Left ventricle myocardium superior (tissue), 1 donor: ENCODE results near the gene EIF3D. TPM values are rescaled to one million over a fixed set of nuclear protein-coding genes. Genes with fewer than 3 reads are reported as not detected.

ENCODE experiments used
- ATAC-seq: fragments of 200-7000 bp; cut with Tn5 transposase; one replicate; pipeline ENCODE4 v1.9.1; 2020; ENCODE audit warnings: mild to moderate bottlenecking, moderate library complexity
- DNase-seq: peaks from one replicate; pipeline ENCODE4 v3.0.0-alpha.2; 2020
- intact Hi-C: fragments of 100-400 bp; cut with micrococcal nuclease; formaldehyde crosslinking; loops from one replicate; pipeline ENCODE4 v1.11.0; 2022
- long read RNA-seq: library from polyadenylated mRNA; unstranded; transcript quantifications from one replicate; pipeline ENCODE4 v2.0.0, GENCODE V29; 2021
- total RNA-seq: library from RNA; stranded (reverse); fragmentation: NEBNext Ultra II Directional; extraction: Animal tissue kit (Norgen Biotek cat#: 25700); gene quantifications from one replicate; pipeline ENCODE4 v1.2.1, GENCODE V29; 2021
- donor health status: DM: no; HTN: yes; CAD: no; lungs with severe emphysema.

Gene EIF3D, protein sequence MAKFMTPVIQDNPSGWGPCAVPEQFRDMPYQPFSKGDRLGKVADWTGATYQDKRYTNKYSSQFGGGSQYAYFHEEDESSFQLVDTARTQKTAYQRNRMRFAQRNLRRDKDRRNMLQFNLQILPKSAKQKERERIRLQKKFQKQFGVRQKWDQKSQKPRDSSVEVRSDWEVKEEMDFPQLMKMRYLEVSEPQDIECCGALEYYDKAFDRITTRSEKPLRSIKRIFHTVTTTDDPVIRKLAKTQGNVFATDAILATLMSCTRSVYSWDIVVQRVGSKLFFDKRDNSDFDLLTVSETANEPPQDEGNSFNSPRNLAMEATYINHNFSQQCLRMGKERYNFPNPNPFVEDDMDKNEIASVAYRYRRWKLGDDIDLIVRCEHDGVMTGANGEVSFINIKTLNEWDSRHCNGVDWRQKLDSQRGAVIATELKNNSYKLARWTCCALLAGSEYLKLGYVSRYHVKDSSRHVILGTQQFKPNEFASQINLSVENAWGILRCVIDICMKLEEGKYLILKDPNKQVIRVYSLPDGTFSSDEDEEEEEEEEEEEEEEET
- 76.1 TPM for total RNA-seq
- long read RNA-seq, transcript EIF3D-201 (15 exons, 2,155 nt), result major isoform, 88 of 117 reads
- long read RNA-seq, partial matches to known transcripts, result 11 of 117 reads
- long read RNA-seq, other reads (novel, unspliced or antisense), result 17 of 117 reads

DNA sequence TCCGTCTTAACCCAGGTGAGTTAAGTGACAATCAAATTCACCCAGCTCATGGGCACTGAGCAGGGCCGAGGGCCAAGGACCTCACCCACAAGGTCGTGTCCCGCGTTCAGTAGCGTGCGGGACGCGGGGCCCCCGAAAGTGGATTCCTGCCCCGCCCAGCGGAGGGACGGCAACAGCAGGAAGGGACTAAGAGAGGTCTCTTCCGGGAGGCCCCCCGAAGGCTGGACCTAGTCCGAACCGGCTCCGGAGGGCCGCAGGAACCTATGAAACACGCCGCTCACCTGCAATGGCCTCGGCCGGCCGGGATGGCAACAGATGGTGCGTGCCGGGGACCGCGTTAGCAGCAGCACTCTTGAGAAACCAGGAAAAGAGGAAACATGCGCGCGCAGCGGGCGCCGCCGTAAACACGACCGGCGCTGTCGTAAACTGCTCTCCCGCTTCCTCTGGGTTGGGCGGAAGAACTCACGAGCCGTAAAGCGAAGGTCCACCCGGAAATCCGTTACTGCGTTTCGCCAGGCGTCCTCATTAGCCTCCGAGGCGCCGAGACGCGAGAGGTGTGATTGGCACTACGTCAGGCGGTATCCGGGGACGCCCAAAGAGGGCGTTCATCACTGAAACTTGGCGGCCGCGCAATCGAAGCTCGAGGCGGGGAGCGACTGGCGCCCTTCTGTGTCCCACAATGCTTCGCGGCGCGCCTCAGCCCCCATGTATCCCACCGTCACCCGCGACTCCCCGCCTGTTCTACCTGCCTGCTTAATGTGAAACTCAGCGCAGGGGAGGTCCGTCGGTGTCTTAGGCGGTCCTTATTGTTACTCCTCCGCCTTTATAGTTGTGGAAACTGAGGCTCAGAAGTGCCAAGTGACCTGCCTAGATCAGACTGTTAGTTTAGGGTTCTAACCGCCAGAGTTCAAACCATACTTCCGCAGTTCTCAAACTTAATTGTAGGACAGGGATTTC, at the start of gene EIF3D:
Gene EIF3D, minus strand, starts transcription at position 372 of the 957 bp plus-strand sequence. CDS start 3,045 bp downstream, outside the sequence.
- peak; percentile 98 for DNase-seq
- intact Hi-C loops, result no loop called here
- ATAC-seq, result peak; percentile 93

DNA sequence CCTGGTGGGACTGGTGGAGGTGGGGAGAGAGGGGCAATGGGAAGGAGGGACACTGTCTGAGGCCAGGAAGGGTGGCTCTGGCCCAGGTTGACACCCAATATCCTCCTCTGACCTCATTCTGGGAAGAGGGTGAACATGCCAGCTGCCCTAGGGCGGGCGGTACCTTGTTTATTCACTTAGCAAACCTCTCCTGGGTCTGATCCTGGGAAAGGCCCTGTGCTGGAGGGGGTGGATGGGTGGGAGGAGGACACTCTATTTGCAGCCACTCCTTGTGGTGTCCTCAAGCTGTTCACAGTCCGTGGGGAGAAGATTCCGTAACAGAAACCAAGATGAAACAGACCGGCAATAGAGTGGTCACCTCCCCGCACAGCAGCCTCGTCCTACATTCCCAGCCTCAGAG, 49.7 kb upstream of the EIF3D start:
- intact Hi-C loops, result no loop called here
- ATAC-seq, result no peak
- no peak for DNase-seq

DNA sequence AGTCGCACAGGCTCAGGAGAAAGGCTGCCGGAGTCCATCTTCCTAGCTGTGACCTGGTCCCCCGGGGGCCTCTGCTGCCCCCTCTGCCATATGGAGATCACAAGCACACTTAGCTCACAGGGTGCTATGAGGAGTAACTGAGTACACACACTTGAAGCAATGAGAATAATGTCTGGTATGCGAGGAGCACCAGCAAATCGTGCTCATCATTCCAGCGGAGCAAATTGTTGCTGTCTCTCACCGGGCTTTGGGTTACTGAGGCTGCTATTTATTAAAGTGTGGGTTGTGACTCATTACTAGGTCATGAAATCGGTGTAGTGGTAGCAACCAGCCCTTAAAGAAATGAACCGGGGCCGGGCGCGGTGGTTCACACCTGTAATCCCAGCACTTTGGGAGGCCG, 48.1 kb upstream of the EIF3D start:
- DNase-seq (no peak), ATAC-seq (no peak)
- intact Hi-C loops, result no loop called here

DNA sequence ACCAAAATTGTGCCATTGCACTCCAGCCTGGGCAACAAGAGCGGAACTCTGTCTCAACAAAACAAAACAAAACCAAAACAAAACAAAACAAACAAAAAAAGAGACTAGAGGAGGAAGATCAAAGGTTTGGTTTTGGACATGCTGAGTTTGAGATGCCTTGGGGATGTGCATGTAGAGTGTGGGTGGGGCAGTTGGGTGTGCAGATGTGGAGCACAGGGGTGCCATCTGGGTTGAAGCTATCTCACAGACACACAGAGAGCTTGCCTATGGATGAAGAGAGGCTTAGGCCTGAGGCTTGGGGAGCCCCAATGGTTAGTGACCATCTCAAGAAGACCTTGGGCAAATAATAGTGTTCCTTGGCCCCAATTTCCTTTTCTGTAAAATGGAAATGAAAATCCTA, 45.8 kb upstream of the EIF3D start:
- ATAC-seq (no peak), DNase-seq (no peak)
- intact Hi-C loops, result no loop called here

DNA sequence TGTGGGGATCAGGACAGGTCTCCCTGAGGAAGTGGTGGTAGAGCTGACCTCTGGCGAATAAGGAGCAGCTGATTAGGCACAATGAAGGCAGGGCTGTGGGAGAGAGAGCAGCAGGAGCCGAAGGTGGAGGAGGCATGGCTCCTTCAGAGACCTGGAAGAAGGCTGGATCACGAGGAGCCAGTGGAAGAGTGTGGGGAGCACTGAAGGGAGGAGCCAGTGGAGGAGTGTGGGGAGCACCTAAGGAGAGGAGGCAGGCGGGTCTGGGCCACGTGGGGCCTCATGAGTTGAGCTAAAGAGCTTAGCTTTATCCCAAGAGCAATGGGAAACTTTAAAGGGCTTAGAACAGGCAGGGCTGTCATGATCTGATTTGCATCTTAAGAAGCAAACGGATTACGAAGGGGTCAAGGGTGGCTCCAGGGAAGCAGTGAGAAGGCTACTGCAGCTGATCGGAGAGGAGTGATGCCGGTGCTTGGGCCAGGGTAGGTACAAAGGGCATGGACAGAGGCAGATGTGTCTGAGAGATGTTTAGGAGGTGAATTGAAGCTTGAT, 44.9 kb upstream of the EIF3D start:
- intact Hi-C loops, result no loop called here
- DNase-seq (no peak), ATAC-seq (no peak)

DNA sequence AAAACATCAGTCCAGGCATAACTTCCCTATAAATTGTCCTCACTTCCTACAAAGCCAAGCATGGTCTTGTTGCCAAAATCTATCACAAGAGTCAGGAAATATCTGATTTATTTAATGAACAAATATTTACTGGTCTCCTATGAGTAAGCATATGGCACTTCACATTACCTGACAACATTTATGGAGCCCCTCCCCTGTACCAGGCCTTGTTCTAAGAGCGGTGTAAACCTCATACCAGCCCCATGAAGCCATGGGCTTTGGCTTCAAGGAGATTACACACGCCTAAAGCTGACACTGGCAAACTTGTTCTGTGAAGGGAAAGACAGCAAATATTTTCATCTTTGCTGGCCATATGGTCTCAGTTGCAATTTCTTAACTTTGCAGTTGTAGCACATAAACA, 43.0 kb upstream of the EIF3D start:
- DNase-seq, result no peak
- intact Hi-C loops, result no loop called here
- ATAC-seq, result no peak

DNA sequence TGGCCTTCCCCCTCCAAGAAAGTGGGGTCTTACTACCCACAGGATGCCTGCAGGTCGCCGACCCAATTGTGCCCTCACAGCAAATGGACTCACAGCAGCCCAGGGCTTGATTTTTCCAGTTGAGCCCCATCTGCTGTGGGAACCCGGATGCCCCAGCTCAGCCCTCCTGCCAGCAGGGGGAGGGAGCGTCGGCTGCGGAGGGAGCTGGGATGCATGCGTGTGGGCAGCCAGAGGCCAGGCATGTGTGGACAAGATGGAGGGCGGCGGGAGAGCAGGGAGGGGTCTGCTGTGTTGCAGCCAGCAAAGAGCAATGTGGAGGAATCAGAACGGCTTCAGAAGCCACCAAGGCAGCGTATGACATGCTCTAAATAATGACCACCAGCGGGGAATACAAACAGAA, 41.0 kb upstream of the EIF3D start:
- intact Hi-C loops, result no loop called here
- ATAC-seq, result peak; percentile 57

DNA sequence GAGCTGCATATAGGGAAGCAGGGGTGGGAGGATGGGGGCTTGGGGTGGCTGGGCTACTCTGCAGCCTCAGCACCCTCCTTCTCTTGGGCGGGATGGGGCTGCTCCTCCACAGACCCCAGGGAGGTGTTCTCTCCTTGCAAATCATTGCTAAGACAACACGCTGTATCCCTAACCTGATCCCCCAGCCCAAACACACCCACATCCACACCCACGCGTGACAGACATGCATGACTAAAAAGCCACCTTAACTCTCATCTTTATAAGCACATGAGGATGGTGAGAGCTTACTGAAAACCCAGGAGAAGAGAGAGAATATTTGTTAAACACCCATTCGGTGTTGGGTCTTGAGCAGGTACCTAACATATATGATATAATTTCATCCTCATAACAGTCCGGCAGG, 39.9 kb upstream of the EIF3D start:
- ATAC-seq, result no peak
- intact Hi-C loops, result no loop called here
- no peak for DNase-seq

More for the DNA sequence above, 41.0 kb upstream of the EIF3D start:
- DNase-seq, result no peak

DNA sequence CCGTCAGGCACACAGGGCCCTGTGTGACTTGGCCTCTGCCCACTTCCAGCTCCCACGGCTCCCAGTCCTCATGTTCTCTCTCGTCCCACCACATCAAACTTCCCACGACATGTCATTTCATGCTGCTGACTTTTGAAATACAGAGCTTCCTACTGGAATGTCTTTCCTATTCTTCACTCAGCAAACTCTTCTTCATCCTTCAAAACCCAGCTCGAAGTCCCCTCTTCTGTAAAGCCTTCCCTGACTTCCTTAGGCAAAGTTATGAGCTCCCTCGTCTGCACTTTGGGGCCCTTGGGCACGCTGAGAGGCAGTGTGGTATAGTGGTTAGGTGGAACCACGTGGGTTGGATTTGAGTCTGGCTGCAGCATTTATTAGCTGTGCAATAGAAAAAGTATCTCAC, 37.8 kb upstream of the EIF3D start:
- intact Hi-C loops, result no loop called here
- no peak for DNase-seq
- no peak for ATAC-seq

DNA sequence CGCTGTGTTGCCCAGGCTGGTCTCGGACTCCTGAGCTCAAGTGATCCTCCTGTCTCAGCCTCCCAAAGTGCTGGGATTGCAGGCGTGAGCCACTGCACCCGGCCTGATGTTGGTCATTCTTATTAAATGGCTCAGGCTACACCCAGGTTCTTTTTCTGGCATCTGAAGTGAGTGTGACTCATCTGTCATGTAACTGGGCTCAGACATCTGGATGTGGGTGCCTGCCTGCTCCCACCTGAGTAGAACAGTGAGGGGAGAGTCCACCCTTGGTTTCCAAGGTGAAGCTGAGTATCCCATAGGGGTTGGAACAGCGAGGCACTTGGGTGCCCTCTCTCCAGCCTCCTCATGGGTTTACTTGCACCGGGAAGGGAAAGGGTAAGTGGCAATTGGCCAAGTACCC, 36.7 kb upstream of the EIF3D start:
- no peak for ATAC-seq
- intact Hi-C loops, result no loop called here
- DNase-seq, result no peak

DNA sequence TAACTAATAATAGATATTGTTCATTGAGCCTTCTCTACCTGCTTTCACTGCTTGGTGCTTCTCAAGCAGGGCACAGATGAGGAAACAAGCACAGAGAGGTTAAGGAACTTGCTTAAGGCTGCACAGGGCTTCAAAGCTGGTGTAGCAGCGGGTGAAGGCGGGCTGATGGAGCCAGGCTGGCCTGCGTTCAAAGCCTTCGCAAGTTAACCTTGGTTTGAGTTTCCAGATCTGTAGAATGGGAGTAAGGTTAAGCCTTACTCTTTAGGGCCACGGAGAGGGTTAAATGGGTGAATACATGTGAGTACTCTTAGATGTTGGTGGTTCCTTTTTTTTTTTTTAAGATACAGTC, 36.2 kb upstream of the EIF3D start:
- intact Hi-C loops, result no loop called here
- no peak for DNase-seq
- ATAC-seq, result no peak

DNA sequence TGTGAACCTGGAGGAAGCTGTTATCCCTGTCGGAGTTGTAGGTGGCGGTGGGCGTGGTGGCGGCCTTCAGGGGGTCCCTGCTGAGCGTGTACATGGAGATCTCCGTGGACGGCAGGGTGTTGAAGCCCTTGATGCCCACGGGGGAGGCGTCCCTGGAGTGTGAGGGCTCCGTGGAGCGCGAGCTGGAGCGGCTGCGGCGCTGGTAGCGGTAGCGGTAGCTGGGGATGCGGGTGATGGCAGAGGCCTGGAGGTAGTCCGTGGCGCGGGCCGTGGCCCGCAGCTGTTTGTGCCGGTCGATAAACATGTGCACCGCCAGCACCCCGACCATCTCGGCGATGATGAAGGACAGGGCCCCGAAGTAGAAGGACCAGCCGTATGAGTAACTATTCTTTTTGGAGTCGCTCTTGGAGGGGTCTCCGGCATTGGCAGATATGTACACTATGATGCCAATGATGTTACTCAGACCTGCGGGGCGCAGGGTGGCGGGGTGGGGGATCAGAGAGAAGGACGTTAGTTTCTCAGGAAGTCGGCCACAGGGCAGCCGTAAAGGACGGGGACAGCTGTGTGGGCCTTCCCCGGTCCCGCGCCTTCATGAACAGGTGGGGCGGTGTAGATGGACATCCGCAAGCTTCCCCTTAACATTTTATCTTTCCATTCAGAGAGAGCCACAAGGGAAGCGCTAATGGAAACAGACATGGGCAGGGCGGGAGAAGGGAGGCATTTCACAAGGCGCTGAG, 35.6 kb upstream of the EIF3D start:
- ATAC-seq (no peak), DNase-seq (no peak)
- intact Hi-C loops, result no loop called here

DNA sequence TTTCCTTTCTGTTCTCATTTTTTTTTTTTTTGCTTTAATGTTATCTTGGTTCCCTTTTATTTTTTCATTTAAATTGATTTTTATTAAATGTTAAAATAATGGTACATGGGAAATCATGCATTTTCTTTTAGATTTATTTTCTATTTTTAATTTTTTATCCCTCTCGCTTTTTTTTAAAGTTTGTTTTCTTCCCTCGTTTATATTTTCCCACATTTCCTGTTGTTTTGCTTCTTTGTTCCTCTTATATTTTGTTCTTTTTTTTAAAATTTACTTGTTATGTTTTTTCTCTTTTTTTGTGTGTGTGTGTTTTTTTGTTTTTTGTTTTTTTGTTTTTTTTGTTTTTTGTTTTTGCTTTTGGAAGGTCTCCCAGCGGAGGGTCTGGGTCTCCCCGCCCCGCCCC, 34.9 kb upstream of the EIF3D start:
- ATAC-seq (no peak), DNase-seq (no peak)
- intact Hi-C loops, result no loop called here

DNA sequence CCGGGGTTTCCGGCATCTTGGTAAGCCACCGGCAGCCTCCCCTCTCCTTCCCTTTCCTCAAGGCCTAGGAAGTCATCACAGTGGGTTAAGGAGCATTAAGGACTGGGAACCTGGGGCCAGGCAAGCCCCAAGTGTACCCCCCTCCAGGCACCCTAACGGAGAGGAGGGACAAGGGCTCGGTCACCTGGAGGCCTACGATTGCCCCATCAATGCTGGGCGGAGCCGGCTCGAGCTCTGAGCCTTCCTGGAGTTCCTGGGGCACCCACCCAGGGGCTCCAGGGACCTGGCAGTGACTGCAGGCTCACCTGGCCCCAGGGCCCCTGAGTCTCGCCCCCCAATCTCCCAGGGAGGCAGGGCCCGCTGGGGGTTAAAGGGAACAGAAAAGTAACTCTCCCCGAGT, 34.5 kb upstream of the EIF3D start:
- no peak for DNase-seq
- ATAC-seq, result no peak

DNA sequence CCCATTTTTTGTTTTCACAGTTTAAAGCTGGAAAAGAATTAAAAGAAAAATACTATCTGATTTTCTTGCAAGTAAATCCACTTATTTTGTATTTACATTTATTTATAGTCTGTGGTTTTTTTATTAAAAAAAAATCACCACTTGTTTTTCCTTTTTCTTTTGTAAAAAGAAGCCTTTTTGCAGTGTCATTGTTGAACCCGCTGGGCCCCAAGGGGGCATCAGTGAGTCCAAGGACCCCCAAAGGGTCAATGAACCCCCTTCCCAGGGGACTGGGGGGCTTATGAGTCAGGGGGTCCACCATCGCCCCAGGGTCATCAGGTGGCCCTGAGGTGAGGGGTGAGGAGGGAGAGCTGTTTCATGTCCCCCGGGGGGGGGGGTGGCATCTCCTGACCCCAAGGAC, 34.0 kb upstream of the EIF3D start:
- intact Hi-C loops, result no loop called here
- DNase-seq, result no peak
- no peak for ATAC-seq

More for the DNA sequence above, 34.5 kb upstream of the EIF3D start:
- intact Hi-C loops, result no loop called here

DNA sequence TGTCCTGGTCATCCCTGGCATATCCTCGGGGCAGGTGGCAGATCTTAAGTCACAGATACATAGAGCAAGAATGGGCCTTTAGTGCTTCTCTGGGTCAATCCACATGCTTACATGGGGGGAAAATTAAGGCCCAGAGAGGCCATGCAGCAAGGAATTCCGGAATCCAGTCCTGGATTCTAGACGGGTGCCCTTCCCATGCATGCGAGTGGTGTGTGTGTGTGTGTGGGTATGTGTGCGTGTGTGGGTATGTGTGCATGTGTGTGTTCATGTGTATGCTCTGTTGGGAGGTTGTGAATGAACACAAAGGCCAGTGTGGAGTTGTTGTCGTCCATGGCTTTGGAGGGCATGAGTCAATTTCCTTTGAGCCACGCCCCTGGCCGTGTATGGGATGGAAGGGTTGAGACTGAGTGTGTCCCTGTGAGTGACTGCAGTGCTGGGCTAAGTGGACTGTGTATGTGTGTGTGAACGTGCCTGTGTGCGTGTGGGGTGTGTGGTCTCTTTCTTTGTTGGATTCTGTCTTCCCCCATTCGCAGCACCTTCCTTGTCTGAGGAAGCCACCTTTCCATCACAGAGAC, 33.4 kb upstream of the EIF3D start:
- intact Hi-C loops, result no loop called here
- ATAC-seq (no peak), DNase-seq (no peak)

DNA sequence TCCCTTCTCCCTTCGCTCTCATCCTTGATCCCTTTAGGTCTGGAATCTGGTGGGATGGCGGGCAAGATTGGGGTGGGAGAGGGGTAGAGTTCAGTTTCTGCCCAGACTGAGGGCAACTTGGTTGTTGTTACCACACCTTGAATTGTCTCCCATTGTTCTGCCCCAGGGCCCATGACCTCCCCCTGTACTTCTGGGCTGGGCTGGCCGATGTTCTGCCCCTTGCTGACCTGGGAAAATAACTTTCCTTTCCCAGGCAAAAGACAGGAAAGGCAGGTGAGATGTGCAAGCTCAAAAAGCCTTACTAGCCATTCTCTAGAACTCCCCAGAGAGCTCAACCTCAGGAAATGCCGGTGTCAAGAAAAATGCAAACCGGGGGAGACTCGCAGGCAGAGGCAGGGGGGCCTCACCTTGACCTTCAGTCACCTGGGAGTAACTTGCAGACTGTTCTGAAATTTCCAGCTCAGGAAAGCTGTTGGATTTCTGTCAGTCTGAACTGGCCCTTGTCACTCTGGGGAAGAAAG, 32.4 kb upstream of the EIF3D start:
- no peak for ATAC-seq
- intact Hi-C loops, result no loop called here
- DNase-seq, result no peak

DNA sequence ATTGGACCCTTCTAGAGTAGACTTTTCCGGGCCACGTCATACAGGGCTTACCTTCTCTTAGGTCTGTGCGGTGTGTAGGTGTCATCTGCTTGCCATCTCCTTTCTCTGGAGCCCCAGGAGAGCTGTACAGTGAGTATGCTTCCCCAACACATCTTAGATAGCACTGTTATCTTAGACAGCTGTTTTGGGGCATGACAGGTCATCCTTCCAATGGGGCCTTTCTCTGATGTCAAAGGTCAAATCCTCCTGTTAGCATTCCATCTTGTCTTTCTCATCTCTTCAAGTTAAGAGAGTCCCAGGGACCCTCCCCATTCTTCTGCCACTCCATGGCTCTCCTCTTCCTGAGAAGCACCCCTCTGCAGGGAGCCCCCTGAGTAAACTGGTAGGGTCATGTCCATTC, 31.0 kb upstream of the EIF3D start:
- DNase-seq (no peak), ATAC-seq (no peak)
- intact Hi-C loops, result no loop called here
